Astrocyte of the cerebellum (primary cell): Measurements from ENCODE around the gene SCLY.

Source experiments
- DNase-seq: peaks from one replicate; pipeline ENCODE4 v3.0.0-alpha.2; 2011; ENCODE audit warnings: low read depth
- H3K4me3 ChIP-seq: 2 replicates; pipeline ENCODE4 v1.5.1; 2011; ENCODE audit warnings: mild to moderate bottlenecking, low read depth, low read length, moderate library complexity
- in situ Hi-C: cut with HindIII; loops from 2 replicates; pipeline ENCODE4 v1.10.0; 2017; ENCODE audit warnings: low sequenced_read_pairs
- TF ChIP-seq, protein P1 (sequence below): IDR thresholded peaks from 2 replicates; pipeline ENCODE4 v1.5.1; 2012; ENCODE audit warnings: low read length, low read depth, moderate library complexity, mild to moderate bottlenecking; ENCODE audit errors: missing control alignments

The SCLY gene

DNA sequence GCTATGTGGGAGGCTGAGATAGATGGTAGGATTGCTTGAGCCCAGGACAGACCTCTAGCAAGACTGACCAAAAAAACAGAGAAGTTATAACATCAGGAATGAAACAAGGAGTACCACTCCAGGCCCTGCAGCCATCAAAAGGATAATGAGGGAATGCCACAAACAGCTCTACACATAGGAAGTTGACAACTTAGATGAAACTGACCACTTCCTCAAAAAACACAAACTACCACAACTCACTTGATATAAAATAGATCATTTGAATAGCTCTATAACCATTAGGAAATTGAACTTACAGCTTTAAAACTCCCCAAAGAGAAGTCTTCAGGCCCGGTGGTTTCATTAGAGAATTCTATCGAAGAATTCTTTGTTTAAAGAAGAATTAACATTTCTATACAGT, 26.4 kb downstream of the SCLY start:
- no peak for DNase-seq
- TF ChIP-seq, protein P1, sequence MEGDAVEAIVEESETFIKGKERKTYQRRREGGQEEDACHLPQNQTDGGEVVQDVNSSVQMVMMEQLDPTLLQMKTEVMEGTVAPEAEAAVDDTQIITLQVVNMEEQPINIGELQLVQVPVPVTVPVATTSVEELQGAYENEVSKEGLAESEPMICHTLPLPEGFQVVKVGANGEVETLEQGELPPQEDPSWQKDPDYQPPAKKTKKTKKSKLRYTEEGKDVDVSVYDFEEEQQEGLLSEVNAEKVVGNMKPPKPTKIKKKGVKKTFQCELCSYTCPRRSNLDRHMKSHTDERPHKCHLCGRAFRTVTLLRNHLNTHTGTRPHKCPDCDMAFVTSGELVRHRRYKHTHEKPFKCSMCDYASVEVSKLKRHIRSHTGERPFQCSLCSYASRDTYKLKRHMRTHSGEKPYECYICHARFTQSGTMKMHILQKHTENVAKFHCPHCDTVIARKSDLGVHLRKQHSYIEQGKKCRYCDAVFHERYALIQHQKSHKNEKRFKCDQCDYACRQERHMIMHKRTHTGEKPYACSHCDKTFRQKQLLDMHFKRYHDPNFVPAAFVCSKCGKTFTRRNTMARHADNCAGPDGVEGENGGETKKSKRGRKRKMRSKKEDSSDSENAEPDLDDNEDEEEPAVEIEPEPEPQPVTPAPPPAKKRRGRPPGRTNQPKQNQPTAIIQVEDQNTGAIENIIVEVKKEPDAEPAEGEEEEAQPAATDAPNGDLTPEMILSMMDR, result no peak
- in situ Hi-C loops, result no loop called here
- H3K4me3 ChIP-seq, result no peak overlapping the region

GRCh38 chr2:238090887-238091286, 30.1 kb downstream of the SCLY start:
- H3K4me3 ChIP-seq, result no peak overlapping the region
- in situ Hi-C loops, result no loop called here
- no peak for DNase-seq
- TF ChIP-seq, protein P1, result no peak

DNA sequence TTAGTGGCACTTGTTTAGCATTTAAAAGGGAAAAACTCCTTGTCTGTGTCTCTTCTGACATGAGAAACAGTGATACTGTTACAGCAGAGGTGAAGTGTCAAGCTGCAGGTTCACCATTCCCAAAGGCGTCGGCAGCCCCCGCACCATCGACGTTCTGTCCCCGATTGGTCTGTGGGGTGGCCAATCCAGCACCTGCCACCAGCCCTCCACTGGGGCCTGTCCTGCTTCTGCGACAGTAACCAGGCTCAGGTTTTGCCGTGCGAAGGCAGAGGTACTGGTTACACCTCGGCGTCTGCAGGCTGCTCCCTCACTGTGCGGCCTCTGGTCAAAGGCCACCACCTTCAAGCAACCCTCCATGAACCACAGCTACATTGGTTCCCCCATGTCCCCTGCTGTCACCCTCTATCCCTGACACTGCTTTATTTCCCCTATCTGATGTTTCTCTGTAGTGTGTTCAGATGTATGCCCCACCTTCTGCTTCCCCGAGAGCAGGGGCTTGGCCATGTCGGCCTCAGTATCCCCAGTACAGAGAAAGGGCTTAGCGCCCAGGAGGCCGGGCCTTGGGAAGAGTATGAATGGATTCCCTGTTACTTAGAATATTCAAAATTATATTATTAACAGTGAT, 30.7 kb downstream of the SCLY start:
- no peak for DNase-seq
- TF ChIP-seq, protein P1, result no peak
- in situ Hi-C loops, result no loop called here
- no peak overlapping the region for H3K4me3 ChIP-seq

DNA sequence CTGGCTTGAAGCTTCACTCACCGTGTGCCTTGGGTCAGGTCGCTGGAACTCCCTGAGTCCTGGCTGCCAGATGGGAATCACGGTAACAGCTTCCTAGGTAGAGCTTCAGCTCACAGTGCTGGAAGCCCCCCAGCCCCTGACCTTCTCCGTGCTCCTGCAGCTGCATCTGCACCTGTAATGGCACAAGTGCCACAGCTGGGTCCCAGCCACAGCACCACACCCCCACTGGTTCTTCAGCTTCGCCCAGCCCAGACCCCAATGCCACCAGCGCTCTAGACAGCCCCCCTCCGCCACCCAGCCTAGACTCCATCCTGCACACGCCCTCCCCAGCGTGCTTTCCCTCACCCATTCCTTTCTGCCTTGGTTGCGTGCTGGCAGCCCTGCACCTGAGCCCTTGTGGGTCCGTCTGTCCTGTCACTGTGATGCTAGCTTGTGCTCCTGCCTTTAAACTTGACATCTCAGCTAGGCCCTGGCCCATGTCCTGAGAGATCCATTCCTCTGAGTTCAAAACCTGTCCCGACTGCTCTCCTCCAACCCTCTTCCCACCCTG, 31.8 kb downstream of the SCLY start:
- no peak for DNase-seq
- no peak overlapping the region for H3K4me3 ChIP-seq
- in situ Hi-C loops, result no loop called here
- TF ChIP-seq, protein P1, result no peak

DNA sequence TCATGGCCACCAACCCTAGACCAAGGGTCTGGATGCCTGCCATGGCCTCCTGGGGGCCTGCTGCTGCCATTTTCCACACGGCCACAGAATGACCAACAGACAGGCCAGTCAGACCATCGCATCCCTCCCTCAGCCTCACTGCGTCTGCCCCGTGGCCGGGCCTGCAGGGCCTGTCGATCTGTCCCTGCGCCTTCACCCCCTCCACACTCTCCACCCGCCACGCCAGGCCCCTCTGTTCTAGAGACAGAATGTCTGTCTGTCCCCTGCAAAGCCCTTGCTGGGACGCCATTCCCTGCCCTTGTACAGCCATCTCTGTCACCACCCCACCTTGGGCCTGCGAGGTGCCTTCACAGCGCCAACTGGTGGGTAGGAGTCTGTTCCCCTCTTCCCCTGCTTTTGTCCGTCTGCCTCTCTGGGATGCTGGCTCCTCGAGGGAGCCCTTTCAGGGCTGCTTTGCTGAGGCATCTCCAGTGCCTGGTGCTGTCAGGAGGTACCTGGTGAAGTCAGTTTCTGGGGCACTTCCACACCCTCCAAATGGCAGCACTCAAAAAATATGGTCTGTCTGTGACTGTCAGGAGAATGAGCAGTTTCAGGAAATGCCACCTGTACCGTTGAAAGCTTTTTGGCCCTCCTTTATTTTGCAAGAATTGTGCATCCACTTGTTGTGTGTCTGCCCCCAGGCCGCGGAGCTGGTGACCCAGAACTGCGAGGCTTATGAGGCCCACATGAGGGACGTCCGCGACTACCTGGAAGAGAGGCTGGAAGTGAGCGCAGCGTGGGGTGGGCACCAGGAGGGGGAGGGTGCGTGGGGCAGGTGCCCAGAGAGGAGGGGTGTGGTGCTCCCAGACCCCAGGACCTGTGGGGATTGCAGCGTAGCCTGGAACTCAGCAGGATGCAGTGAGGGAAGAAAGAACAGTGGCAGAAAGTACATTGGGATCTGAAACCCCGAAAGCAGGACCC, 32.7 kb downstream of the SCLY start:
- no peak for DNase-seq
- H3K4me3 ChIP-seq, result no peak overlapping the region
- in situ Hi-C loops, result no loop called here
- TF ChIP-seq, protein P1, result no peak

- in situ Hi-C loops, result no loop called here
- TF ChIP-seq, protein P1, result no peak
- H3K4me3 ChIP-seq, result no peak overlapping the region
- DNase-seq, result no peak
These were observed 33.7 kb downstream of the SCLY start for GRCh38 chr2:238094438-238095022.
